Hematopoietic multipotent progenitor cell treated with erythropoietin and hydrocortisone succinate and interleukin-3 and kit ligand, for 6 days (in vitro differentiated cells): ENCODE data around the gene ERN2.

Experiments
- DNase-seq: peaks from one replicate; pipeline ENCODE4 v3.0.0-alpha.2; 2015

Gene ERN2

GRCh38 chr16:23716484-23716883 lies 3.5 kb upstream of the ERN2 start:
- DNase-seq, result no peak

DNA sequence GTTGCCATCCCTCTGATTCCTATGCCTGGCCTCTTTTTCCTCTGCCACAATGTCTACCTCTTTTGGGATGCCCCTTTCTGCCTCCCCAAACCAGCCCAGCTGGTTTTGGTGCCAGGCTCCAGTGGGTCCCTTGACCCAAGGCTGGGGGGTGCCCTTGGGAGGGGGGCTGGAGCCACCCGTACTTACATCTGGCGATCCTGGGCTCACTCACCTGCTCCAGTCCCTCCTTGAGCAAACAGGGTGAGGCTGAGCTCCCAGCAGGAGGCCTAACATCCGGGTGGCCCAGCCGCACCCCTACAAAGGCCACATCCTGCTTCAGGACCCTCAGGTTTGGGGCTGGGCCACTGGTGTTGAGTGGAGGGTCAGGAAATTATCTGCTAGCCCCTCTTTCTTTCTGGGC lies 1.2 kb downstream of the ERN2 start:
- no peak for DNase-seq

- DNase-seq, result no peak
Measured at GRCh38 chr16:23710504-23710903, 2.5 kb downstream of the ERN2 start.

DNA sequence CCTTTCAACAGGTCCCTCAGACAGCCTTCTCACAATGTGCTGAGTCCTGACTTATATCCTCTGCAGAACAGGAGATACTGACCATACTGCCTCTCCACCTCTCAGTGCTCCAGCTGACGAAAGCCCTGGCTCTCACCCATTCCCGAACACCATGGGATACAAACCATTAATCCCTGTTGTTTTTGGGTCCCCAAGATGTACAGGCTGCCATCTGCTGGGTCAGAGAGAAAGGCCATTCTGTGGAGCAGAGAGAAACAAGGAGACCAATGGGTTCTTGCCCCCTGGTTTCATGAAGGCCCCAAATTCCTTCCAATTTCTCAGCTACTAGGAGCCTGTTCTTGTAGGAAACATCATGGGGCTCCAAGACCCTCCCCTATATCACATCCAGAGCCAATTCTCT lies 3.0 kb downstream of the ERN2 start:
- no peak for DNase-seq

DNA sequence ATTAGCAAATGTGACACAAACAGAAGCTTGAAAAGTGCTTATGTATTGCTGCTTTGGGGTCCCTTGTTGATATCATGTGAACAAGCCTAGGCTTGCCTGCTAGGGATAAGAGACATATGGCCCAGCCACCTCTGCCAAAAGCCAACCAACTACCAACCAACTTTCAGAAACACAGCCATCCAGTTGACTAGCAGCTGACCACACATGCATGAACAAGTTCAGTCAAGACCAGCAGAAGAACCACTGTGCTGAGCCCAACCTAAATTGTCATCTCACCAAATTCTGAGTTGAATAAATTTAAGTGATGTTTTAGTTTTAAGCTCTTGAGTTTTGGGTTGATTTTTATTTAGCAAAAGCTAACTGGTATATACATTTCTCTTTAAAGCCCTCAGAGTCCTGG lies 3.5 kb downstream of the ERN2 start:
- no peak for DNase-seq

GRCh38 chr16:23706439-23706838 lies 6.6 kb downstream of the ERN2 start:
- no peak for DNase-seq

DNA sequence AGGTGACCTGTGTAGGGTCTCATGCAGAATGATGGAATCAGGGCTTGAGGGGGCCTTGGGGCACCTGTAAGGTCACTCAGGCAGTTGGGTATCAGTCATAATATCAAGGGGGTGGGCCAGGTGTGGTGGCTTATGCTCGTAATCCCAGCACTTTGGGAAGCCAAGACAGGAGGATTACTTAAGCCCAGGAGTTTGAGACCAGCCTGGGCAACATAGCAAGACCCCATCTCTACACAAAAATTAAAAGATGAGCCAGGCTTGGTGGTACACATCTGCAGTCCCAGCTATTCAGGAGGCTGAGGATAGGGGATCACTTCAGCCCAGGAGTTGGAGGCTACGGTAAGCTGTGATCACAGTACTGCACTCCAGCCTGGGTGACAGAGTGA lies 7.5 kb downstream of the ERN2 start:
- DNase-seq, result no peak

- DNase-seq, result no peak
Measured at GRCh38 chr16:23704772-23705516, 8.1 kb downstream of the ERN2 start.

DNA sequence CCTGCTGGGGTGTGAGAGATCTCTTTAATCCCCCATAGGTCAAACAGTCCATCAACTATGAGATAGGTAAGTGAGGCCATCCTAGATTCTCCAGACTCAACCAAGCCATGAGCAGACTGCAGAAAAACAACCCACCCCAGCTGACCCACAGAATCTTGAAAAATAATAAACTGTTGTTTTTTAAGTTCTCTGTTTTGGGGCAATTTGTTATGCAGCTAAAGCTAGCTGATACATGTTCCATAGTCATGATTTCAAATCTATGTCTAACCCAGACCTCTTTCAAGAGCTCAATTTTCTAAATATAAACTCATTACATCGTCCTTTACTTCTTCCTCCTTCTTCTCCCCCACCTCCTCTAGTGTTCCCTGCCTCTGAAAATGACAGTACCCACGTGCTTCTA lies 10.1 kb downstream of the ERN2 start:
- no peak for DNase-seq

- no peak for DNase-seq
Measured at GRCh38 chr16:23701045-23701444, 12.0 kb downstream of the ERN2 start.

DNA sequence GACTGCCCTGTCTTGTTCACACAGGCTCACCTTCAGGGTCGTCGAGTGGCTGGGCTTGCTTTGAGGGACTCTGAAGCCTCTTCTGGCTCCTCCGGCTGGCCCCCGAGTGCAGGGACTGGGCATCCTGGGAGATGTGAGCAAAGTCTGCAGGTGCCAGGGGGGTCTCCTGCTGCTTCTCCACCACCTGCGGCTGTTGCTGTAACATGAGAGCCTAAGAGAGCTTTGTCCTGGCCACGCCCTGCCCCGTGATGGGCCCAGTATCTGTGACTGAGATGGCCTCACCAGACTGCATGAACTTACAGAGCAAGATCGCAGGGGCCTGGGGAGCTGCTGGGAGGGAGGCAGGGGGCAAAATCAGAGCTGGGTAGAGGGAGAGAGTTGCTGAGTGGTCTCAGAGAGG lies 12.5 kb downstream of the ERN2 start:
- DNase-seq, result no peak

- no peak for DNase-seq
Measured at GRCh38 chr16:23700093-23700492, 12.9 kb downstream of the ERN2 start.

DNA sequence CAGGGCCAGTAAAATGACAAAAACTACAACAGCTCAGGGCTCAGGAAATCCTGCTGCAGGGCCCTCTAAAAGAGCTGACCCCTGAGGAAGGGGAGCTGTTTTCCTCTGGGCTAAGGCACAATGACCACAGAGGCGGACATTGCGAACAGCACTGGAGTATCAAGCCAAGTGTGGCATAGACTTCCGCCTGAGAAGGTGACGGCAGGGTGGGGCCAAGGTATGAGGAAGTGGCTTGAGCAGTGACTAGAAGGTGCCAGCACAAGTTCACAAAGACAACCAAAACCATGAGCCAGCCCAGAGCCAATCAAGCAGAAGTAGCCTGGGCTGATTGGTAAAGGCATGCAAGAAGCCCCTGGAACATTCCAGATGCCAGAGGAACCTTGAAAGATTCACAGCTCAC lies 13.9 kb downstream of the ERN2 start:
- DNase-seq, result no peak

GRCh38 chr16:23695756-23696155 lies 17.3 kb downstream of the ERN2 start:
- no peak for DNase-seq

DNA sequence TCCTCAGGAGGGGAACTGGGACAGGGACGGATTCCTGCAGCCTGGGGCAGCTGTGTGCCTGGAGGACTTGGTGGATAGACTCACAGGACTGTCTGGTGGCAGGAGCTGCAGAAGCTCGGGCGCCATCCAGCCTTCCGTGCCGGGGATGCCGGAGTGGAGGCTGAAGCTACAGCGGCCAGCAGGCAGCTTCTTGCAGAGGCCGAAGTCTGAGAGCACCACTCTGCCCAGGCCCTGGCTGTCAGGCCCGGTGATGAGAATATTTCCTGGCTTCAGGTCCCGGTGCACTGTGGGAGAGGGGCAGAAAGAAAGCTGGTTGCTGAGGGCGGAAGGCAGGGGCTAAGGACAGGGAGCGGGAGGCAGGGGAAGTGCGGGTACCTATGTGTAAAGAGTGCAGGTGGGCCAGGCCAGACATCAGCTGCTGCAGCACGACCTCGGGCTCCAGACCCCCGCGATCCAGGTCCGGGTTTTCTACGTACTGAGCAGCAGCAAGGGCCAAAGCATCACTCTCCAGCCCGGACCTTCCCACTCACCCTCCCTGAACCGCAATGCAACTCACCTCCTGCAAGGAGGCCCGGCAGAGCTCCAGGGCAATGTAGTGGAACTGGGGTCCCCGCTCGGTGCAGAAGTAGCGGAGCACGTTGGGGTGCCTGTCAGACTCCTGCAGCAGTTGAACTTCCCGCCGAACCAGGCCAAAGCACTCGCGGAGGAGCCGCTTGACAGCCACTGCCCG lies 18.2 kb downstream of the ERN2 start:
- DNase-seq, result peak; percentile 17

- DNase-seq, result no peak
Measured at GRCh38 chr16:23694265-23694643, 18.8 kb downstream of the ERN2 start.

DNA sequence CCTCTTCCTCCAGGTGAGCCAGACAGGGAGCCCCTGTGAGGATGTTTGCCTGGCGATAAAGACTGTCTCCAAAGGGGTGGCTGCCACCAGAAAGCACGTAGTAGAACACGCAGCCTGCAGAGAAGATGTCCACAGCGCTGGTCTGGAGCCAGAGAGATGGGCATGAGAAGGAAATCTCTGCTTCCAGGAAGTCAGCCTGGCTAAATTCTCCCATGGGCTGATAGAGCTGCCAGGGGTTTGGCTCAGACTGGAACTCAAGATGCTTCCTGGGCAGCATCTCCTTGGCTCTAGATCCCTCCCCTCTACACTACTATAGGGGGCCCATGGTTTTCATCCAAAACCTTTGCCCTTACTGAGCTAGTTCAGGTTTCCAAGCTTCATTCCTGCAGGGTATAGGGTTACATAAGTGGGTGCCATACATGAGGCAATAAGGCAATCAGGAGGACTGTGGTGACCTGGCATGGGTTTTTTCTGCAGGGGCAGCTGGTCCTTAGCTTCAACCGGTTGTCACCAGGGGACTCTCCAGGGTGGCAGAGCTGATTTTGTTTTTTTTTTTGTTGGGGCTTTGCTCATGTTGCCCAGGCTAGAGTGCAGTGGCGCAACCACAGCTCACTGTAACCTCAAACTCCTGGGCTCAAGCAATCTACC lies 20.7 kb downstream of the ERN2 start:
- DNase-seq, result no peak

DNA sequence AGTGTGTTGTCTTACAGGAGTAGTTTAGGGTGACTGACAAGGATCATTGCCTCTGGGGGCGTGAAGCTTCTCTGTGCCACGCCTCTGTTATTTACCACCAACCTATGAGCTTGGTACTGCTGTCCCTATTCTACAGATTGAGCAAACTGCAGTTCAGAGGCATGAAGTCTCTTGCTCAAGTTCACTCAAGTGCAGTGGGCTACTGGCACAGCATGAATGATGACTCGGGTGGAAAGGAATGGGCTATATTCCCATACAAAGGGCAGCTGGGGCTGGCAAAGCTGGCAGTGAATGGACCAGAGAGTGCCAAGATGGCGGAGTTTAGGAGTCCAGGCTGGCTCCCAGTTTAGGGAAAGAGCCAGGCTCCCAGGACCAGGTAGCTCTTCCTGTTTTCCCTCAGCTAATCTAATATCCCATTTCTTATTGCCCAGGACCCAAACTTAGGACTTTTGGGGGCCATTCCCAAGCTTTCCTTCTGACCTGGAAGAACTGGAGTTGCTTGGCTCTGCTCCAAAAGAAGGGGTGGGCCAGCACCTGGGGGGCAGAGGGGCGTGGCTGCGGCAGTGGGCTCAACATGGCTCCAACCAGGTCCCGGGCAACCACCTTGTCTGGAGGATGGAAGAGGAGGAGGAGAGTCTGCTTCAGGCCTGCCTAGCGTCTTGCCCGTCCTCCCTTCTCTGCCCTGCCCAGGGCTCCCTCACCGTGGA lies 21.4 kb downstream of the ERN2 start:
- DNase-seq, result peak; percentile 25

GRCh38 chr16:23690771-23691482 lies 22.1 kb downstream of the ERN2 start:
- no peak for DNase-seq

GRCh38 chr16:23689442-23690187 lies 23.4 kb downstream of the ERN2 start:
- DNase-seq, result no peak

- no peak for DNase-seq
Measured at GRCh38 chr16:23687034-23687808, 25.8 kb downstream of the ERN2 start.
